A549 (cell line): ENCODE measurements around the gene WBP1L. TPM values are rescaled to one million over a fixed set of nuclear protein-coding genes. Genes with fewer than 3 reads are reported as not detected.

Source experiments
- ATAC-seq, 2 experiments: fragments of 200-7000 bp in 1 of 2; fragments of >200 bp in 1 of 2; cut with Nextera tagmentation in 1 of 2; cut with Tn5 transposase in 1 of 2; 3 replicates each; pipeline versions ENCODE4 v1.8.0 to v1.9.1; 2018 to 2020; ENCODE audit warnings: mild to moderate bottlenecking in 1 of 2, moderate library complexity in 1 of 2
- CTCF ChIA-PET: fragments of 300-600 bp; sonication (Branson Sonifier 250); formaldehyde crosslinking; extraction: SDS; loops from one replicate; lab custom pipeline; 2021; ENCODE audit warnings: antibody characterized with exemption, inconsistent platforms; lab: Yijun Ruan, JAX
- POLR2A ChIA-PET: fragments of 350-600 bp; formaldehyde crosslinking; extraction: SDS; loops from one replicate; lab custom pipeline; 2021; ENCODE audit warnings: antibody characterized with exemption, inconsistent platforms; lab: Yijun Ruan, JAX
- DNase-seq, 2 experiments: peaks; one replicate each; pipeline versions ENCODE4 v3.0.0 to v3.0.0-alpha.2; 2011 to 2016; ENCODE audit warnings: low read depth in 1 of 2, low spot score in 1 of 2
- FAIRE-seq: peaks from 2 replicates; lab custom pipeline; 2011; peaks lifted over from hg19 to GRCh38; lab: Jason Lieb, UNC
- H3K27ac ChIP-seq, 2 experiments: fragments of >200 bp; sonication (Bioruptor Twin); formaldehyde crosslinking; 3 replicates each; pipeline ENCODE4 v1.5.1; 2016 to 2017
- H3K4me1 ChIP-seq: fragments of >200 bp; sonication (Bioruptor Twin); formaldehyde crosslinking; 3 replicates; pipeline ENCODE4 v1.6.1; 2016
- H3K4me2 ChIP-seq: fragments of >200 bp; sonication (Bioruptor Twin); formaldehyde crosslinking; 3 replicates; pipeline ENCODE4 v1.6.1; 2016
- H3K4me3 ChIP-seq: fragments of >200 bp; sonication (Bioruptor Twin); formaldehyde crosslinking; 3 replicates; pipeline ENCODE4 v1.5.1; 2016
- H3K9me3 ChIP-seq: fragments of >200 bp; sonication (Bioruptor Twin); formaldehyde crosslinking; 3 replicates; pipeline ENCODE4 v1.6.1; 2016
- ATOH8 ChIP-seq: fragments of 250-450 bp; sonication (Bioruptor Pico); IDR thresholded peaks from 2 replicates; pipeline ENCODE4 v1.5.0; 2020; ENCODE audit warnings: low read depth, mild to moderate bottlenecking, moderate library complexity
- BHLHE40 ChIP-seq: IDR thresholded peaks from 2 replicates; pipeline ENCODE4 v1.6.1; 2012; ENCODE audit warnings: low read depth, low read length, inconsistent platforms
- CBX8 ChIP-seq: fragments of 200-600 bp; sonication (generic); IDR thresholded peaks from 2 replicates; pipeline ENCODE4 v1.6.1; 2016
- CHD2 ChIP-seq: fragments of 150-350 bp; IDR thresholded peaks from 2 replicates; pipeline ENCODE4 v1.6.1; 2014; ENCODE audit warnings: low read length; ENCODE audit not compliant: partially characterized antibody
- E2F6 ChIP-seq: IDR thresholded peaks from 2 replicates; pipeline ENCODE4 v1.6.1; 2012; ENCODE audit warnings: low read depth, borderline replicate concordance
- FOSB ChIP-seq: fragments of 250-450 bp; sonication (Bioruptor Pico); IDR thresholded peaks from 2 replicates; pipeline ENCODE4 v1.5.0; 2020; ENCODE audit warnings: mild to moderate bottlenecking, moderate library complexity
- FOSL2 ChIP-seq, 2 experiments: fragments of 450-650 bp in 1 of 2; fragments of >200 bp in 1 of 2; sonication (Bioruptor Twin) in 1 of 2; formaldehyde crosslinking; IDR thresholded peaks; 2 replicates each; pipeline versions ENCODE4 v1.5.0 to v1.6.1; 2016 to 2020; ENCODE audit warnings: mild to moderate bottlenecking in 1 of 2, moderate library complexity in 1 of 2
- HDAC2 ChIP-seq: fragments of 200-600 bp; sonication (generic); IDR thresholded peaks from 2 replicates; pipeline ENCODE4 v1.6.1; 2016
- HMGXB4 ChIP-seq: fragments of 250-450 bp; sonication (Bioruptor Pico); IDR thresholded peaks from 2 replicates; pipeline ENCODE4 v1.5.0; 2021; ENCODE audit warnings: mild to moderate bottlenecking, moderate library complexity, borderline replicate concordance
- HOXB13 ChIP-seq: fragments of 250-450 bp; sonication (Bioruptor Pico); IDR thresholded peaks from 2 replicates; pipeline ENCODE4 v1.5.0; 2020; ENCODE audit warnings: low read depth, mild to moderate bottlenecking, moderate library complexity
- KDM1A ChIP-seq: fragments of 200-600 bp; sonication (generic); IDR thresholded peaks from 2 replicates; pipeline ENCODE4 v1.6.1; 2016; ENCODE audit warnings: low read depth, mild to moderate bottlenecking
- KDM5A ChIP-seq: fragments of 200-600 bp; sonication (generic); IDR thresholded peaks from 2 replicates; pipeline ENCODE4 v1.6.1; 2016; ENCODE audit warnings: antibody characterized with exemption, mild to moderate bottlenecking
- NFE2L2 ChIP-seq: fragments of 150-350 bp; conservative IDR thresholded peaks from 2 replicates; pipeline ENCODE4 v1.6.1; 2014; ENCODE audit warnings: low read length
- NPAS2 ChIP-seq: fragments of 250-450 bp; sonication (Bioruptor Pico); IDR thresholded peaks from 2 replicates; pipeline ENCODE4 v1.8.0; 2022; ENCODE audit warnings: mild to moderate bottlenecking, moderate library complexity, borderline replicate concordance
- PHF8 ChIP-seq: fragments of 200-600 bp; sonication (generic); IDR thresholded peaks from 2 replicates; pipeline ENCODE4 v1.6.1; 2016; ENCODE audit warnings: low read depth, mild to moderate bottlenecking, antibody characterized with exemption, moderate library complexity, borderline replicate concordance
- POLR2A ChIP-seq: IDR thresholded peaks from 2 replicates; pipeline ENCODE4 v1.6.1; 2012; ENCODE audit warnings: mild to moderate bottlenecking, low read length
- POLR2AphosphoS2 ChIP-seq: conservative IDR thresholded peaks from 2 replicates; pipeline ENCODE4 v1.6.1; 2012; ENCODE audit warnings: low read length, improper control_type of control experiment, inconsistent platforms
- RARB ChIP-seq: fragments of 250-450 bp; sonication (Bioruptor Pico); IDR thresholded peaks from 2 replicates; pipeline ENCODE4 v1.8.0; 2021; ENCODE audit warnings: mild to moderate bottlenecking, moderate library complexity
- RCOR1 ChIP-seq: fragments of 150-350 bp; IDR thresholded peaks from 2 replicates; pipeline ENCODE4 v1.6.1; 2014; ENCODE audit warnings: antibody characterized with exemption, low read length, low read depth
- REST ChIP-seq: fragments of 200-600 bp; sonication (generic); IDR thresholded peaks from 2 replicates; pipeline ENCODE4 v1.6.1; 2016; ENCODE audit warnings: antibody characterized with exemption, mild to moderate bottlenecking, moderate library complexity
- RFX5 ChIP-seq: fragments of 450-650 bp; IDR thresholded peaks from 2 replicates; pipeline ENCODE4 v1.7.1; 2014; ENCODE audit warnings: antibody characterized with exemption, mild to moderate bottlenecking, moderate library complexity
- RNF2 ChIP-seq: fragments of 200-600 bp; sonication (generic); IDR thresholded peaks from 2 replicates; pipeline ENCODE4 v1.6.1; 2016; ENCODE audit warnings: low read depth, mild to moderate bottlenecking, antibody characterized with exemption, moderate library complexity, borderline replicate concordance
- WGBS: methylation state at CpG from one replicate; pipeline ENCODE4 v1.1.6; 2017; ENCODE audit errors: missing lambda C conversion rate; 5-methylcytosine and 5-hydroxymethylcytosine counted together
- polyA plus RNA-seq, 4 experiments: library from polyadenylated mRNA; depleted of rRNA in 3 of 4; stranded (reverse); fragments of >200 nt; fragmentation: RNase III in 1 of 4; extraction: RNeasy Plus Mini Kit Qiagen cat#74134 plus additional on column Dnase treatment in 1 of 4; gene quantifications; 2 replicates in 3 of 4; 3 replicates in 1 of 4; pipeline ENCODE4 v1.2.3, GENCODE V29; 2011 to 2017

Gene WBP1L
- polyA plus RNA-seq, 2 of the 4 experiments (the other 2 are of a cell fraction) = 19.8 to 23.5 TPM

- TF ChIP-seq REST (no peak), RARB (CRISPR knock-in tag) (no peak), CHD2 (no peak), HMGXB4 (CRISPR knock-in tag) (no peak)
- TF ChIP-seq, all 56 proteins: peak for 0
These were observed 82.5 kb downstream of the WBP1L start (continued) for GRCh38 chr10:102826148-102826796.

GRCh38 chr10:102827597-102827975 is 83.8 kb downstream of the WBP1L start:
- Histone ChIP-seq H3K4me2 (no peak overlapping the region), H3K4me1 (no peaks in the 10 kb centered on the region), H3K4me3 (no peak overlapping the region), H3K27ac (no peak overlapping the region), H3K9me3 (no peaks in the 10 kb centered on the region)
- ChIA-PET CTCF (interaction anchor here (0.8 to 13.2 kb wide), 8 partner anchors 10 to 243 kb away, joined by 3 to 242 read pairs (median 3); partner anchors contain the start of genes AS3MT and CNNM2), POLR2A (no interaction called here)
- DNase-seq (no peak), ATAC-seq (no peak), FAIRE-seq (no peak)
- WGBS = 66% methylated on average over 5 of the region's 5 CpGs
- no peak for TF ChIP-seq ATOH8 (CRISPR knock-in tag)
- no peak for TF ChIP-seq PHF8

GRCh38 chr10:102831322-102832071 is 87.7 kb downstream of the WBP1L start:
- no peak for TF ChIP-seq NPAS2 (CRISPR knock-in tag)
- TF ChIP-seq NFE2L2 = no peak
- TF ChIP-seq POLR2A = no peak
- no peak for TF ChIP-seq HOXB13 (CRISPR knock-in tag)
- TF ChIP-seq POLR2AphosphoS2 = no peak
- no peak for TF ChIP-seq FOSB (CRISPR knock-in tag)
- no peak for TF ChIP-seq RCOR1
- TF ChIP-seq HDAC2 = no peak
- no peak for TF ChIP-seq FOSL2 (IDR thresholded peaks at IDR 0.05)
- TF ChIP-seq FOSL2 (CRISPR knock-in tag; IDR thresholded peaks at IDR 0.05) = no peak
- no peak for TF ChIP-seq CBX8
- no peak for TF ChIP-seq RARB (CRISPR knock-in tag)
- TF ChIP-seq RNF2 = no peak
- no peak for TF ChIP-seq KDM5A
- no peak for TF ChIP-seq KDM1A
- TF ChIP-seq BHLHE40 = no peak
- no peak for TF ChIP-seq E2F6
- TF ChIP-seq RFX5 = no peak
- CTCF ChIA-PET = interaction anchor here (0.5 to 13.2 kb wide), 8 partner anchors 9 to 672 kb away, joined by 3 to 242 read pairs (median 3); no protein-coding TSS in a partner anchor
- Histone ChIP-seq H3K4me1 (no peaks in the 10 kb centered on the region), H3K9me3 (no peaks in the 10 kb centered on the region), H3K4me3 (no peak overlapping the region), H3K4me2 (no peak overlapping the region), H3K27ac (no peak overlapping the region)
- WGBS = 60% methylated on average over 16 of the region's 16 CpGs
- no peak for DNase-seq
- FAIRE-seq = no peak
- POLR2A ChIA-PET = interaction anchor here (0.6 kb wide), 1 partner anchor 15 kb away, joined by 5 read pairs; no protein-coding TSS in a partner anchor
- no peak for ATAC-seq
